Sigmoid colon (tissue), 4 donors: ENCODE measurements around the gene TMEM164.
"Not testable (repeated sequence)": the region's sequence is repeated elsewhere in the genome, so short reads cannot be mapped to it uniquely, and the experiment has no call there.

Source experiments
- CTCF ChIP-seq, 4 experiments: fragments of 450-650 bp in 3 of 4; fragments of 200-600 bp in 1 of 4; IDR thresholded peaks; one replicate each; pipeline ENCODE4 v1.5.1; 2016 to 2019; ENCODE audit warnings: antibody characterized with exemption in 4 of 4, mild to moderate bottlenecking in 3 of 4, moderate library complexity in 2 of 4
- POLR2A ChIP-seq, 2 donors: fragments of 450-650 bp; IDR thresholded peaks; one replicate each; pipeline ENCODE4 v1.6.1; 2016; ENCODE audit warnings: antibody characterized with exemption in 2 of 2, mild to moderate bottlenecking in 2 of 2, moderate library complexity in 2 of 2
- POLR2AphosphoS5 ChIP-seq, 4 donors: sonication (generic); formaldehyde crosslinking; IDR thresholded peaks; one replicate each; pipeline ENCODE4 v1.6.1; 2017; ENCODE audit warnings: antibody characterized with exemption in 4 of 4

- TF ChIP-seq POLR2A, CTCF, POLR2AphosphoS5 (IDR thresholded peaks at IDR 0.05): not testable (repeated sequence)
Observed at GRCh38 chrX:110154328-110154727, 151.4 kb downstream of the TMEM164 start.
